ENCODE data around the gene GPRIN3.
A peak's percentile ranks its signal among the peaks of the same experiment; 100 is the strongest.
"Not testable (repeated sequence)": the region's sequence is repeated elsewhere in the genome, so short reads cannot be mapped to it uniquely, and the experiment has no call there.

GPRIN3 gene

GRCh38 chr4:89331686-89332544, 24.3 kb upstream of the GPRIN3 start:
- H3K4me1 Mint-ChIP-seq (ENCODE audit: low read depth), result peaks cover 12% of the 10 kb centered on the region
- H3K9me3 Mint-ChIP-seq, result peaks cover 11% of the 10 kb centered on the region
- H3K27ac Mint-ChIP-seq, result no peak overlapping the region
- peaks cover 4% of the 10 kb centered on the region for H3K36me3 Mint-ChIP-seq (ENCODE audit: low read depth)
- peaks cover 9% of the 10 kb centered on the region for H3K27me3 Mint-ChIP-seq (ENCODE audit: low read depth)
- no peak for DNase-seq (ENCODE audit: low spot score)
- no peak overlapping the region for H3K4me3 Mint-ChIP-seq

GRCh38 chr4:89331197-89331596, 23.6 kb upstream of the GPRIN3 start:
- no peak overlapping the region for H3K27ac Mint-ChIP-seq
- H3K4me3 Mint-ChIP-seq, result no peak overlapping the region
- H3K36me3 Mint-ChIP-seq (ENCODE audit: low read depth), result peaks cover 4% of the 10 kb centered on the region
- H3K27me3 Mint-ChIP-seq (ENCODE audit: low read depth), result peaks cover 7% of the 10 kb centered on the region
- H3K4me1 Mint-ChIP-seq (ENCODE audit: low read depth), result peaks cover 11% of the 10 kb centered on the region
- DNase-seq (ENCODE audit: low spot score), result no peak
- peaks cover 11% of the 10 kb centered on the region for H3K9me3 Mint-ChIP-seq

GRCh38 chr4:89329280-89329679, 21.7 kb upstream of the GPRIN3 start:
- Mint-ChIP-seq H3K36me3 (ENCODE audit: low read depth) (peaks cover 4% of the 10 kb centered on the region), H3K4me3 (no peak overlapping the region), H3K27ac (no peak overlapping the region), H3K27me3 (ENCODE audit: low read depth) (no peaks in the 10 kb centered on the region), H3K4me1 (ENCODE audit: low read depth) (peaks cover 17% of the 10 kb centered on the region), H3K9me3 (peaks cover 11% of the 10 kb centered on the region)
- no peak for DNase-seq (ENCODE audit: low spot score)

GRCh38 chr4:89324671-89325070, 17.1 kb upstream of the GPRIN3 start:
- peaks cover 12% of the 10 kb centered on the region for H3K4me1 Mint-ChIP-seq (ENCODE audit: low read depth)
- H3K4me3 Mint-ChIP-seq, result no peak overlapping the region
- DNase-seq (ENCODE audit: low spot score), result peak; percentile 18
- H3K27ac Mint-ChIP-seq, result no peak overlapping the region
- H3K36me3 Mint-ChIP-seq (ENCODE audit: low read depth), result peaks cover 4% of the 10 kb centered on the region
- no peaks in the 10 kb centered on the region for H3K27me3 Mint-ChIP-seq (ENCODE audit: low read depth)
- peaks cover 11% of the 10 kb centered on the region for H3K9me3 Mint-ChIP-seq

GRCh38 chr4:89322671-89323070, 15.1 kb upstream of the GPRIN3 start:
- peaks cover 23% of the 10 kb centered on the region for H3K4me1 Mint-ChIP-seq (ENCODE audit: low read depth)
- H3K27me3 Mint-ChIP-seq (ENCODE audit: low read depth), result no peaks in the 10 kb centered on the region
- peaks cover 3% of the 10 kb centered on the region for H3K9me3 Mint-ChIP-seq
- H3K27ac Mint-ChIP-seq, result no peak overlapping the region
- DNase-seq (ENCODE audit: low spot score), result no peak
- no peak overlapping the region for H3K4me3 Mint-ChIP-seq
- peaks cover 4% of the 10 kb centered on the region for H3K36me3 Mint-ChIP-seq (ENCODE audit: low read depth)

- Mint-ChIP-seq H3K36me3 (ENCODE audit: low read depth) (no peaks in the 10 kb centered on the region), H3K4me3 (no peak overlapping the region), H3K27ac (no peak overlapping the region), H3K27me3 (ENCODE audit: low read depth) (no peaks in the 10 kb centered on the region), H3K9me3 (no peaks in the 10 kb centered on the region), H3K4me1 (ENCODE audit: low read depth) (peaks cover 37% of the 10 kb centered on the region)
- DNase-seq (ENCODE audit: low spot score), result no peak
These were observed 12.2 kb upstream of the GPRIN3 start for GRCh38 chr4:89319756-89320155.

GRCh38 chr4:89316931-89317366, 9.3 kb upstream of the GPRIN3 start:
- Mint-ChIP-seq H3K4me3 (peak overlapping the region; percentile 48), H3K27ac (peak overlapping the region; percentile 84), H3K4me1 (ENCODE audit: low read depth) (peaks cover 33% of the 10 kb centered on the region), H3K9me3 (no peaks in the 10 kb centered on the region), H3K27me3 (ENCODE audit: low read depth) (no peaks in the 10 kb centered on the region), H3K36me3 (ENCODE audit: low read depth) (no peaks in the 10 kb centered on the region)
- no peak for DNase-seq (ENCODE audit: low spot score)

- no peaks in the 10 kb centered on the region for H3K36me3 Mint-ChIP-seq (ENCODE audit: low read depth)
- peak overlapping the region; percentile 49 for H3K4me3 Mint-ChIP-seq
- no peaks in the 10 kb centered on the region for H3K9me3 Mint-ChIP-seq
- H3K27ac Mint-ChIP-seq, result peak overlapping the region; percentile 77
- DNase-seq (ENCODE audit: low spot score), result no peak
- H3K4me1 Mint-ChIP-seq (ENCODE audit: low read depth), result peaks cover 39% of the 10 kb centered on the region
- no peaks in the 10 kb centered on the region for H3K27me3 Mint-ChIP-seq (ENCODE audit: low read depth)
These were observed 8.6 kb upstream of the GPRIN3 start for GRCh38 chr4:89316211-89316610.

GRCh38 chr4:89314291-89314690, 6.7 kb upstream of the GPRIN3 start:
- H3K27ac Mint-ChIP-seq, result no peak overlapping the region

GRCh38 chr4:89312066-89312465, 4.5 kb upstream of the GPRIN3 start:
- no peak for DNase-seq (ENCODE audit: low spot score)
- Mint-ChIP-seq H3K27ac (no peak overlapping the region), H3K9me3 (no peaks in the 10 kb centered on the region), H3K4me1 (ENCODE audit: low read depth) (peaks cover 36% of the 10 kb centered on the region), H3K36me3 (ENCODE audit: low read depth) (peaks cover 2% of the 10 kb centered on the region), H3K4me3 (no peak overlapping the region), H3K27me3 (ENCODE audit: low read depth) (no peaks in the 10 kb centered on the region)

More at GRCh38 chr4:89314291-89314690, 6.7 kb upstream of the GPRIN3 start:
- no peaks in the 10 kb centered on the region for H3K27me3 Mint-ChIP-seq (ENCODE audit: low read depth)
- no peaks in the 10 kb centered on the region for H3K36me3 Mint-ChIP-seq (ENCODE audit: low read depth)
- no peaks in the 10 kb centered on the region for H3K9me3 Mint-ChIP-seq
- no peak for DNase-seq (ENCODE audit: low spot score)
- no peak overlapping the region for H3K4me3 Mint-ChIP-seq
- H3K4me1 Mint-ChIP-seq (ENCODE audit: low read depth), result peaks cover 47% of the 10 kb centered on the region

- H3K27ac Mint-ChIP-seq, result no peak overlapping the region
These were observed 3.8 kb upstream of the GPRIN3 start for GRCh38 chr4:89311433-89311832.

GRCh38 chr4:89309154-89309553, 1.6 kb upstream of the GPRIN3 start:
- Mint-ChIP-seq H3K36me3 (ENCODE audit: low read depth) (peaks cover 22% of the 10 kb centered on the region), H3K4me1 (ENCODE audit: low read depth) (peaks cover 42% of the 10 kb centered on the region)
- not testable (repeated sequence) for DNase-seq (ENCODE audit: low spot score); H3K4me3 Mint-ChIP-seq; H3K27me3 Mint-ChIP-seq (ENCODE audit: low read depth); H3K9me3 Mint-ChIP-seq; H3K27ac Mint-ChIP-seq

More at GRCh38 chr4:89311433-89311832, 3.8 kb upstream of the GPRIN3 start:
- Mint-ChIP-seq H3K9me3 (no peaks in the 10 kb centered on the region), H3K4me3 (no peak overlapping the region), H3K4me1 (ENCODE audit: low read depth) (peaks cover 32% of the 10 kb centered on the region), H3K27me3 (ENCODE audit: low read depth) (no peaks in the 10 kb centered on the region), H3K36me3 (ENCODE audit: low read depth) (peaks cover 7% of the 10 kb centered on the region)
- no peak for DNase-seq (ENCODE audit: low spot score)

GRCh38 chr4:89308161-89308500, 531 bp upstream of the GPRIN3 start:
- Mint-ChIP-seq H3K9me3 (no peaks in the 10 kb centered on the region), H3K27ac (peak overlapping the region; percentile 37), H3K4me3 (peak overlapping the region; percentile 96), H3K27me3 (ENCODE audit: low read depth) (no peaks in the 10 kb centered on the region), H3K36me3 (ENCODE audit: low read depth) (peaks cover 30% of the 10 kb centered on the region), H3K4me1 (ENCODE audit: low read depth) (peaks cover 50% of the 10 kb centered on the region)
- no peak for DNase-seq (ENCODE audit: low spot score)

GRCh38 chr4:89307178-89307445, 488 bp downstream of the GPRIN3 start:
- peaks cover 34% of the 10 kb centered on the region for H3K36me3 Mint-ChIP-seq (ENCODE audit: low read depth)
- H3K27me3 Mint-ChIP-seq (ENCODE audit: low read depth), result no peaks in the 10 kb centered on the region
- no peak for DNase-seq (ENCODE audit: low spot score)
- peak overlapping the region; percentile 96 for H3K4me3 Mint-ChIP-seq
- H3K9me3 Mint-ChIP-seq, result no peaks in the 10 kb centered on the region
- H3K4me1 Mint-ChIP-seq (ENCODE audit: low read depth), result peaks cover 53% of the 10 kb centered on the region
- peak overlapping the region; percentile 94 for H3K27ac Mint-ChIP-seq

All from T-helper 2 cell treated with Interferon-gamma antibody and Interleukin-4, amounts not matched to agents 5 μg/mL and 100 μg/mL, for 36 hours (primary cell).